SK-N-SH treated with all-trans-retinoic acid at 6 μM for 48 hours (cell line): ENCODE measurements around the gene STARD3.
"Not testable (repeated sequence)": the region's sequence is repeated elsewhere in the genome, so short reads cannot be mapped to it uniquely, and the experiment has no call there.

Experiments
- ATAC-seq: fragments of 200-7000 bp; cut with Tn5 transposase; 3 replicates; pipeline ENCODE4 v1.9.1; 2020; ENCODE audit warnings: mild to moderate bottlenecking, moderate library complexity
- ARNTL ChIP-seq: fragments of 450-650 bp; formaldehyde crosslinking; IDR thresholded peaks from 2 replicates; pipeline ENCODE4 v1.5.0; 2020; ENCODE audit warnings: low read depth, mild to moderate bottlenecking, moderate library complexity, borderline replicate concordance
- BACH2 ChIP-seq: fragments of 250-450 bp; sonication (Bioruptor Pico); IDR thresholded peaks from 2 replicates; pipeline ENCODE4 v1.9.0; 2021; ENCODE audit warnings: mild to moderate bottlenecking, borderline replicate concordance
- CREB5 ChIP-seq: fragments of 250-450 bp; sonication (Bioruptor Pico); IDR thresholded peaks from 2 replicates; pipeline ENCODE4 v1.5.1; 2020; ENCODE audit warnings: low read depth, mild to moderate bottlenecking, moderate library complexity
- CSDC2 ChIP-seq: fragments of 250-450 bp; sonication (Bioruptor Pico); IDR thresholded peaks from 2 replicates; pipeline ENCODE4 v1.5.0; 2020; ENCODE audit warnings: mild to moderate bottlenecking, moderate library complexity
- CSRNP3 ChIP-seq: fragments of 250-450 bp; sonication (Bioruptor Pico); IDR thresholded peaks from 2 replicates; pipeline ENCODE4 v1.5.1; 2021; ENCODE audit warnings: mild to moderate bottlenecking, moderate library complexity
- ESRRG ChIP-seq: fragments of 250-450 bp; sonication (Bioruptor Pico); IDR thresholded peaks from 2 replicates; pipeline ENCODE4 v1.6.1; 2021; ENCODE audit warnings: mild to moderate bottlenecking
- GLIS3 ChIP-seq: fragments of 250-450 bp; sonication (Bioruptor Pico); IDR thresholded peaks from 2 replicates; pipeline ENCODE4 v1.5.0; 2020; ENCODE audit warnings: mild to moderate bottlenecking, moderate library complexity
- ISL1 ChIP-seq: fragments of 250-450 bp; sonication (Bioruptor Pico); IDR thresholded peaks from 2 replicates; pipeline ENCODE4 v2.1.2; 2022; ENCODE audit warnings: mild to moderate bottlenecking, moderate library complexity
- OSR1 ChIP-seq: fragments of 250-450 bp; sonication (Bioruptor Pico); IDR thresholded peaks from 2 replicates; pipeline ENCODE4 v1.8.0; 2022; ENCODE audit warnings: moderate library complexity, mild to moderate bottlenecking, inconsistent platforms
- POU6F1 ChIP-seq: fragments of 250-450 bp; sonication (Bioruptor Pico); IDR thresholded peaks from 2 replicates; pipeline ENCODE4 v1.8.0; 2021; ENCODE audit warnings: low read depth, mild to moderate bottlenecking, moderate library complexity, borderline replicate concordance
- PPARA ChIP-seq: fragments of 250-450 bp; sonication (Bioruptor Pico); IDR thresholded peaks from 2 replicates; pipeline ENCODE4 v1.5.0; 2020; ENCODE audit warnings: mild to moderate bottlenecking, borderline replicate concordance
- RARB ChIP-seq: fragments of 250-450 bp; sonication (Bioruptor Pico); IDR thresholded peaks from 2 replicates; pipeline ENCODE4 v1.8.0; 2021; ENCODE audit warnings: mild to moderate bottlenecking, moderate library complexity
- SNAI2 ChIP-seq: fragments of 250-450 bp; sonication (Bioruptor Pico); IDR thresholded peaks from 2 replicates; pipeline ENCODE4 v1.5.0; 2020; ENCODE audit warnings: mild to moderate bottlenecking, moderate library complexity
- TCF4 ChIP-seq: fragments of 250-450 bp; sonication (Bioruptor Pico); IDR thresholded peaks from 2 replicates; pipeline ENCODE4 v1.8.0; 2021; ENCODE audit warnings: mild to moderate bottlenecking, moderate library complexity, borderline replicate concordance
- TSHZ2 ChIP-seq: fragments of 250-450 bp; sonication (Bioruptor Pico); IDR thresholded peaks from 2 replicates; pipeline ENCODE4 v1.5.0; 2020; ENCODE audit warnings: mild to moderate bottlenecking, moderate library complexity
- ZC3H10 ChIP-seq: fragments of 250-450 bp; sonication (Bioruptor Pico); IDR thresholded peaks from 2 replicates; pipeline ENCODE4 v1.5.1; 2021; ENCODE audit warnings: mild to moderate bottlenecking, moderate library complexity
- ZFP3 ChIP-seq: fragments of 250-450 bp; sonication (Bioruptor Pico); IDR thresholded peaks from 2 replicates; pipeline ENCODE4 v1.5.0; 2020; ENCODE audit warnings: mild to moderate bottlenecking, moderate library complexity
- ZFP30 ChIP-seq: fragments of 450-650 bp; formaldehyde crosslinking; IDR thresholded peaks from 2 replicates; pipeline ENCODE4 v1.5.0; 2022; ENCODE audit warnings: mild to moderate bottlenecking, moderate library complexity
- ZNF565 ChIP-seq: fragments of 450-650 bp; formaldehyde crosslinking; conservative IDR thresholded peaks from 2 replicates; pipeline ENCODE4 v1.5.0; 2020; ENCODE audit warnings: low read depth, mild to moderate bottlenecking, moderate library complexity
- ZNF70 ChIP-seq: fragments of 450-650 bp; formaldehyde crosslinking; IDR thresholded peaks from 2 replicates; pipeline ENCODE4 v1.5.0; 2020; ENCODE audit warnings: mild to moderate bottlenecking, moderate library complexity
- ZNF8 ChIP-seq: fragments of 450-650 bp; formaldehyde crosslinking; IDR thresholded peaks from 2 replicates; pipeline ENCODE4 v1.5.0; 2020; ENCODE audit warnings: mild to moderate bottlenecking, moderate library complexity

STARD3 gene

GRCh38 chr17:39695089-39695474 lies 58.1 kb downstream of the STARD3 start:
- ATAC-seq: no peak

GRCh38 chr17:39696731-39697130 lies 59.8 kb downstream of the STARD3 start:
- ATAC-seq: no peak
- no peak for TF ChIP-seq ZC3H10 (CRISPR knock-in tag)
- TF ChIP-seq PPARA (CRISPR knock-in tag): no peak
- no peak for TF ChIP-seq ISL1 (CRISPR knock-in tag)
- TF ChIP-seq OSR1 (CRISPR knock-in tag): no peak
- no peak for TF ChIP-seq ZNF565 (CRISPR knock-in tag)
- TF ChIP-seq, all 23 proteins: peak for 0

More at GRCh38 chr17:39695089-39695474, 58.1 kb downstream of the STARD3 start:
- TF ChIP-seq TCF4 (CRISPR knock-in tag): no peak
- TF ChIP-seq ZC3H10 (CRISPR knock-in tag): no peak
- no peak for TF ChIP-seq PPARA (CRISPR knock-in tag)
- no peak for TF ChIP-seq CSDC2
- TF ChIP-seq ZNF8: no peak
- TF ChIP-seq GLIS3: no peak
- TF ChIP-seq TSHZ2 (CRISPR knock-in tag): no peak
- TF ChIP-seq SNAI2 (CRISPR knock-in tag): no peak
- TF ChIP-seq ISL1 (CRISPR knock-in tag): no peak
- TF ChIP-seq CSRNP3: no peak
- no peak for TF ChIP-seq RARB
- no peak for TF ChIP-seq ZNF70
- TF ChIP-seq POU6F1 (CRISPR knock-in tag): no peak
- no peak for TF ChIP-seq ZNF565 (CRISPR knock-in tag)
- TF ChIP-seq CREB5 (CRISPR knock-in tag): no peak

GRCh38 chr17:39697961-39698360 lies 61.0 kb downstream of the STARD3 start:
- TF ChIP-seq ZFP30 (CRISPR knock-in tag): no peak
- no peak for TF ChIP-seq ESRRG (CRISPR knock-in tag)
- TF ChIP-seq ISL1 (CRISPR knock-in tag): no peak
- TF ChIP-seq RARB: no peak
- no peak for TF ChIP-seq ZNF70
- no peak for TF ChIP-seq PPARA (CRISPR knock-in tag)
- no peak for TF ChIP-seq BACH2 (CRISPR knock-in tag)
- no peak for TF ChIP-seq CREB5 (CRISPR knock-in tag)
- no peak for TF ChIP-seq TSHZ2 (CRISPR knock-in tag)
- no peak for TF ChIP-seq ZFP3 (CRISPR knock-in tag)
- no peak for TF ChIP-seq ARNTL (CRISPR knock-in tag)
- TF ChIP-seq OSR1 (CRISPR knock-in tag): no peak
- TF ChIP-seq POU6F1 (CRISPR knock-in tag): no peak
- TF ChIP-seq ZC3H10 (CRISPR knock-in tag): no peak
- no peak for TF ChIP-seq SNAI2 (CRISPR knock-in tag)
- TF ChIP-seq TCF4 (CRISPR knock-in tag): no peak
- ATAC-seq: no peak

GRCh38 chr17:39699157-39699817 lies 62.3 kb downstream of the STARD3 start:
- not testable (repeated sequence) for ATAC-seq
